ENCODE data around the gene SMPDL3A. TPM values are rescaled to one million over a fixed set of nuclear protein-coding genes. Genes with fewer than 3 reads are reported as not detected.

SMPDL3A gene
- total RNA-seq, 1 donor from 2014 or later, result 19.6 TPM

- no peaks in the 10 kb centered on the region for H3K4me1 ChIP-seq
- no peaks in the 10 kb centered on the region for H3K27me3 ChIP-seq
- ATAC-seq (no peak), DNase-seq (no peak)
- peak; percentile 49 for TF ChIP-seq CTCF (IDR thresholded peaks at IDR 0.05)
- H3K36me3 ChIP-seq, result no peaks in the 10 kb centered on the region
- no peak overlapping the region for H3K27ac ChIP-seq
- intact Hi-C loops (cut with DNase I), result loop anchor here (10.0 kb wide), 1 partner anchor 53 kb away; the partner anchor contains the start of gene SMPDL3A
- H3K9me3 ChIP-seq, result no peaks in the 10 kb centered on the region
- no peak overlapping the region for H3K4me3 ChIP-seq
Measured at GRCh38 chr6:122838060-122838780, 49.2 kb downstream of the SMPDL3A start.

DNA sequence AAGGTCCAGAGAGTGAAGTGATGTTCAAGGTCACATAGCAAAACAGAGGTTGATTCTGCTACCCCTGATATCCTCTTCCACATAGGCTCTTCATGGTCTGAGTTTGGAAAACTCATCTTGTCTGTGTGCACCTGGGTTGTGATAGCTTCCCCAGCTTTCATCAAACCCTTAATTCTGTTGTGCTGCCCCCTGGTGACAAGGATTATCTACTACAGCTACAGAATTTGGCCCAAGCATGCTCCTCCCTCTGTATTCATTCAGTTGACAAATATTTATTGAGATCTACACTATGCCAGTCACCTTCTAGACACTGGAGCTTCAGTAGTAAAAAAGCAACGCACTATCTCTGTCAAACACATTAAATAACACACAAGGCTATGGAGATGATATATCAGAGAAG, 50.4 kb downstream of the SMPDL3A start:
- ATAC-seq, result peak; percentile 94
- no peaks in the 10 kb centered on the region for H3K9me3 ChIP-seq
- H3K27ac ChIP-seq, result no peak overlapping the region
- peak; percentile 69 for TF ChIP-seq CTCF (IDR thresholded peaks at IDR 0.05)
- H3K36me3 ChIP-seq, result no peaks in the 10 kb centered on the region
- DNase-seq, result no peak
- no peak overlapping the region for H3K4me3 ChIP-seq
- intact Hi-C loops (cut with DNase I), result loop anchor here (10.0 kb wide), 1 partner anchor 55 kb away; the partner anchor contains the start of gene SMPDL3A
- no peaks in the 10 kb centered on the region for H3K4me1 ChIP-seq
- H3K27me3 ChIP-seq, result no peaks in the 10 kb centered on the region

- H3K27ac ChIP-seq, result no peak overlapping the region
- no peak overlapping the region for H3K4me3 ChIP-seq
- H3K9me3 ChIP-seq, result no peaks in the 10 kb centered on the region
- ATAC-seq, result no peak
- no peaks in the 10 kb centered on the region for H3K4me1 ChIP-seq
- intact Hi-C loops (cut with DNase I), result loop anchor here (10.0 kb wide), 1 partner anchor 55 kb away; the partner anchor contains the start of gene SMPDL3A
- no peak for TF ChIP-seq CTCF (IDR thresholded peaks at IDR 0.05)
- no peaks in the 10 kb centered on the region for H3K36me3 ChIP-seq
- DNase-seq, result no peak
- no peaks in the 10 kb centered on the region for H3K27me3 ChIP-seq
Measured at GRCh38 chr6:122839906-122840305, 50.8 kb downstream of the SMPDL3A start.

GRCh38 chr6:122845464-122845863, 56.4 kb downstream of the SMPDL3A start:
- Histone ChIP-seq H3K4me3 (no peak overlapping the region), H3K36me3 (no peaks in the 10 kb centered on the region), H3K4me1 (no peaks in the 10 kb centered on the region), H3K27ac (no peak overlapping the region), H3K27me3 (no peaks in the 10 kb centered on the region), H3K9me3 (no peaks in the 10 kb centered on the region)
- no peak for TF ChIP-seq CTCF (IDR thresholded peaks at IDR 0.05)
- ATAC-seq (no peak), DNase-seq (no peak)
- intact Hi-C loops (cut with DNase I), result no loop called here

DNA sequence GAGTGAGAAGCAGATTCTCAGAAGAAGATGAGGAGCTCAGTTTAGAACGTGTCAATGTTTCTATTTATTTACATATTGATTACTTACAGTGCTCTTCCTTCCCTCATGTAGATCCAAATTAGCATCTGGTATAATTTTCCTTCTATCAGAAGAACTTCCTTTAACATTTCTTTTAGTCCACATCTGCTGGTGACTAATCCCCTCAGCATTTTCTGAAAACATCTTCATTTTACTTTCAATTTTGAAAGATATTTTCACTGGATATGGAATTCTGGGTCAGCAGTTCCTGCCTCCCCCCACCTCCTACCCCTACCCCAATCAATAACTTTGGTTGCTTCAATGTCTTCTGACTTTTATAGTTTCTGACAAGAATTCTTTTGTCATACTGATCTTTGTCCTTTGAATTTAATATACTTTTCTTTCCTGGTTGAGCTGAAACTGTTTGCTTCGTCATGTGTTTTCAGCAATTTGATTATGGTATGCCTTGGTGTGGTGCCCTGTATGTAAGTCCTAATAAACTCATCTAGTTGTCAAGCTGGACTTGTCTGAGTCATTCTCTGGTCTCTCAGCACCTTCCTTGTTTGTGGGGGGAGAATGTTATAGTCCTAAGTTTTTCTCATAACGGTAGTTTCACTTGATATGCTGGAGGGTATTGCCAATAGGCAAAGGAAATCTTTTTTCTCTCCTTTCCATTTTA, 57.0 kb downstream of the SMPDL3A start:
- intact Hi-C loops (cut with DNase I), result no loop called here
- Histone ChIP-seq H3K27me3 (no peaks in the 10 kb centered on the region), H3K9me3 (no peaks in the 10 kb centered on the region), H3K27ac (no peak overlapping the region), H3K36me3 (no peaks in the 10 kb centered on the region), H3K4me3 (no peak overlapping the region), H3K4me1 (no peaks in the 10 kb centered on the region)
- no peak for DNase-seq
- no peak for TF ChIP-seq CTCF (IDR thresholded peaks at IDR 0.05)
- no peak for ATAC-seq
